Fibroblast of lung (primary cell): ENCODE data around the gene DNAJC19.

Source experiments
- CTCF ChIP-seq, 2 donors: IDR thresholded peaks in 1 of 2; conservative IDR thresholded peaks in 1 of 2; 1 replicate in 1 of 2; 2 replicates in 1 of 2; pipeline ENCODE4 v1.5.1; 2011 to 2012; ENCODE audit warnings: low read length in 2 of 2, control low read depth in 1 of 2, inconsistent platforms in 1 of 2, low read depth in 1 of 2, mild to moderate bottlenecking in 1 of 2
- EZH2 ChIP-seq: IDR thresholded peaks from 2 replicates; pipeline ENCODE4 v1.5.1; 2012; ENCODE audit warnings: low read length, control low read depth, mild to moderate bottlenecking; ENCODE audit errors: missing control alignments

- TF ChIP-seq EZH2, result no peak
- no peak for TF ChIP-seq CTCF (conservative IDR thresholded peaks at IDR 0.05 in 1 of 2, IDR thresholded peaks at IDR 0.05 in 1 of 2; ENCODE audit: low read depth in 1 of 2, low read length in 2 of 2)
Observed at GRCh38 chr3:180947761-180948390, 41.7 kb downstream of the DNAJC19 start.
